Right lung (tissue), 5 donors: ENCODE data around the gene HLA-DQB1. TPM values are rescaled to one million over a fixed set of nuclear protein-coding genes. Genes with fewer than 3 reads are reported as not detected.
"Not testable (repeated sequence)": the region's sequence is repeated elsewhere in the genome, so short reads cannot be mapped to it uniquely, and the experiment has no call there.

Experiments used
- DNase-seq, 2 donors: peaks; one replicate each; pipeline ENCODE4 v3.0.0-alpha.2; 2013
- polyA plus RNA-seq, 5 donors: library from polyadenylated mRNA; unstranded; fragments of 120-200 nt; gene quantifications; one replicate each; pipeline versions ENCODE4 v1.2.1 to v1.2.3, GENCODE V29; 2013; ENCODE audit warnings: inconsistent platforms in 1 of 5, low replicate concordance in 1 of 5; ENCODE audit not compliant: insufficient read length in 5 of 5, insufficient read depth in 1 of 5

The HLA-DQB1 gene
- polyA plus RNA-seq, 5 donors = 2.9 to 11.2 (median 4.4) TPM

GRCh38 chr6:32664354-32664753, 2.1 kb downstream of the HLA-DQB1 start:
- no peak for DNase-seq

GRCh38 chr6:32662836-32663235, 3.6 kb downstream of the HLA-DQB1 start:
- DNase-seq = no peak

- DNase-seq = no peak
Measured at GRCh38 chr6:32662099-32662498, 4.4 kb downstream of the HLA-DQB1 start.

GRCh38 chr6:32659856-32660595, 6.4 kb downstream of the HLA-DQB1 start:
- DNase-seq = no peak

DNA sequence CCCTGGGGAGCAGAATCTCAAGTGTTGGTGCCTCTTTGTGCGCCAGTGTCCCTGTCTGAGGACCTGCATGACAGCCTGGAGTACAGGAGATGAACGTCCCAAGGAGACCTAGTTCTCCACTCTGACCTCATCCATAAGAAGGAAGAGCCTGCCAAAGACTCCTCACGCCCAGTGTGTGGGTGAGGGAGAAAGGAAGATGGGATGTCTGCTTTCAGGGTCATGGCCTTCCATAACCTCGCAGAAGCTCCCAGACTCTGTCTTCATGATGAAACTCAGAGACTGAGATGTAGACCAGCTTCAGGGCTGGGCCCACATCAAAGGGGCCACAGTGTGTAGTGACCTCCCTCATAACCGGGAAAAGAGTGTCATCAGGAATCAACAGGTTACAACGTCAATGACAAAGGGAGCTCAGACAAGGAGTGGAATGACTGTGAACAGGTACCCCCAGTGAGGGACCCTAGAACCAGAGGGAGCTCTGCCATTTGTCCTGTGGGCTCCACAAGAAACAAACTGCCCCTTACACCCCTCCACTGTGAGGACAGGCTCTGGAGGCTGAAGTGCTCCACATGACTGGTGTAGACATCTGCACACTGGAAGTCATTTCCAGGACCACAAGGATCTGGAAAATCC, 8.1 kb downstream of the HLA-DQB1 start:
- DNase-seq = no peak

- not testable (repeated sequence) for DNase-seq
Measured at GRCh38 chr6:32657819-32658218, 8.6 kb downstream of the HLA-DQB1 start.

DNA sequence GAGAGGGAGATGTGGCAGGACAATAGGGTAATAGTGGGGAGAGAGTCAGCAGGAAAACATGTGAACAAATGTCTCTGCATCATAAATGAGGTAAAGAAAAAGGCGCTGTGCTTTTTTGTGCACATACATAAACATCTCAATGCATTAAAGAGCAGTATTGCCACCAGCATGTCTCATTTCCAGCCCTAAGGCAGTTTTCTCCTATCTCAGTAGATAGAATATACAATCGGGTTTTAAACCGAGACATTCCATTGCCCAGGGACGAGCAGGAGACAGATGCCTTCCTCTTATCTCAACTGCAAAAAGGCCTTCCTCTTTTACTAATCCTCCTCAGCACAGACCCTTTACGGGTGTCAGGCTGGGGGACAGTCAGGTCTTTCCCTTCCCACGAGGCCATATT, 9.1 kb downstream of the HLA-DQB1 start:
- DNase-seq = not testable (repeated sequence)

DNA sequence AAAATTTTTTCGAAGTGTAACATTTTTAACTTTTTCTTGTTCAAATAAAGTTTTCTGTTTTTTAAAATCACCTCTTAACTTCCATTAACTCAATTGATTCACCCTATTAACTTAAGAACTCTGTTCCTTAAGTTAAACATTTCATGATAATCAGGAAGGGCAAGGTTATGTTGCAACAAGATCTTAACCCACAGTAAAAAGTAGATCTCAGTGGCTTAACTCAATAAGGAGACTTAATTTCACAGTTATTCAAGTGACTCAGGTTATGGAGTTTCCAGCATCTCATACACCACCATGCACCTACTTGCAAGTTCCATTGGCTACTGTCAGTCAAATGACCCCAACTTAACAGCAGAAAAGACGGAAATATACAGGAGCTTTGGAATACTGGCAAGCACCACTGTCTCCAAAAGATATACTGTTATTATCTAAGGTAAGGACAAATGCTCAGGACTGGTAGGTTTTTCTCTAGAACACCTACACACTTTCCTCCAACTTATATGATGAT, 11.2 kb downstream of the HLA-DQB1 start:
- DNase-seq = no peak

DNA sequence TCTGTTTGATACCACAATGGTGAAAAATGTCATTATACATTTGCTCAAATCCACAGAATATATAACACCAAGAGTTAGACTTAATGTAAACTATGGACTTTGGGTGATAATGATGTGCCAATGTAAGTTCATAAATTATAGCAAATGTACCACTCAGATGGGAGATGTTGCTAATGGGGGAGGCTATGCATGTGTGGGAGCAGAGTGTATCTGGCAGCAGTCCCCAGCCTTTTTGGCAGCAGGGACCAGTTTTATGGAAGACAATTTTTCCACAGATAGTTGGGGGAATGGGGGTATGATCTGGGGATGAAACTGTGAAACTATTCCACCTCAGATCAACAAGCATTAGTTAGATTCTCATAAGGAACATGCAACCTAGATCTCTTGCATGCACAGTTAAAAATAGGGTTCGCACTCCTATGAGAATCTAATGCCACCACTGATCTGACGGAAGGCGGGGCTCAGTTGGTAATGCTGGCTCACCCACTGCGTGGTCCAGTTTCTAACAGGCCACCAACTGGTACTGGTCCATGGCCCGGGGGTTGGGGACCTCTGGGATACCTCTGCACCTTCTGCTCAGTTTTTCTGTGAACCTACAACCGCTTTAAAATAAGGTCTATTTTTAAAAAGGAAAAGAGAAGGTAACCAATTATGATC, 21.3 kb downstream of the HLA-DQB1 start:
- no peak for DNase-seq

GRCh38 chr6:32643904-32644303, 22.6 kb downstream of the HLA-DQB1 start:
- no peak for DNase-seq

- DNase-seq = no peak
Measured at GRCh38 chr6:32642720-32643106, 23.7 kb downstream of the HLA-DQB1 start.

GRCh38 chr6:32641785-32642719, 24.4 kb downstream of the HLA-DQB1 start:
- DNase-seq = not testable (repeated sequence)

DNA sequence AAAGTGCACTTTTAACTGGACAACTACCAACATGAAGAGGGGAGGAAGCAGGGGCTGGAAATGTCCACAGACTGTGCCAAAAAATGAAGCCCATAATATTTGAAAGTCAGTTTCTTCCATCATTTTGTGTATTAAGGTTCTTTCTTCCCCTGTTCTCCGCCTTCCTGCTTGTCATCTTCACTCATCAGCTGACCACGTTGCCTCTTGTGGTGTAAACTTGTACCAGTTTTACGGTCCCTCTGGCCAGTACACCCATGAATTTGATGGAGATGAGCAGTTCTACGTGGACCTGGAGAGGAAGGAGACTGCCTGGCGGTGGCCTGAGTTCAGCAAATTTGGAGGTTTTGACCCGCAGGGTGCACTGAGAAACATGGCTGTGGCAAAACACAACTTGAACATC, 25.3 kb downstream of the HLA-DQB1 start:
- no peak for DNase-seq

- no peak for DNase-seq
Measured at GRCh38 chr6:32639440-32640394, 26.7 kb downstream of the HLA-DQB1 start.

DNA sequence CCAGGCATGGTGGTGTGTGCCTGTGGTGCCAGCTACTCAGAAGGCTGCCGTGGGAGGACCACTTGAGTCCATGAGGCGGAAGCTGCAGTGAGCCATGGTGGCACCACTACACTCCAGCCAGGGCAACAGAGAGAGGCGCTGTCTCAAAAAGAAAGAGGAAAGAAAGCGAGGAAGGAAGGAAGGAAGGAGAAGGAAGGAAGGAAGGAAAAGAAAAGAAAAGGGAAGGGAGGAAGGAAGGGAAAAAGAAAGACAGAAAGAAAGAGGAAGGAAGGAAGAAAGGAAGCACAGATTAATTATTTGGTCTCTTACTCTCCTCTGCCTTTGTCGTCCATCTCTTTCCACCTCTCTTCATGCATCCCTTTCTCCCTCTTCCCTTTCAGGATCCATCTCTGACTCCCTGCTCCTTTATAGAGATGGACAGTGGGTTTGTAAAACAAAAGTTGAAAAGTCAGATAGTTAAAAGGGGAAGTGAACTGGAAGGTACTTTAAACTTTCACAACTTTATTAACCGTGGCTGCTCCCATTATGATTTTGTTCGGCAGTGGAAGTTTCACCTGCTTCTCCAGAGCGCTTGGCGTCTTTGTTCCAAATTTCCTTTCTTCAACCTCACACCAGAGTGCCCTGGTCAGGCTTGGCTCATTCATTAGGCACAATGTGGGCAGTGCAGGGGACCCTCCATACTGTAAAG, 27.8 kb downstream of the HLA-DQB1 start:
- no peak for DNase-seq

GRCh38 chr6:32637883-32638282, 28.6 kb downstream of the HLA-DQB1 start:
- DNase-seq = no peak

DNA sequence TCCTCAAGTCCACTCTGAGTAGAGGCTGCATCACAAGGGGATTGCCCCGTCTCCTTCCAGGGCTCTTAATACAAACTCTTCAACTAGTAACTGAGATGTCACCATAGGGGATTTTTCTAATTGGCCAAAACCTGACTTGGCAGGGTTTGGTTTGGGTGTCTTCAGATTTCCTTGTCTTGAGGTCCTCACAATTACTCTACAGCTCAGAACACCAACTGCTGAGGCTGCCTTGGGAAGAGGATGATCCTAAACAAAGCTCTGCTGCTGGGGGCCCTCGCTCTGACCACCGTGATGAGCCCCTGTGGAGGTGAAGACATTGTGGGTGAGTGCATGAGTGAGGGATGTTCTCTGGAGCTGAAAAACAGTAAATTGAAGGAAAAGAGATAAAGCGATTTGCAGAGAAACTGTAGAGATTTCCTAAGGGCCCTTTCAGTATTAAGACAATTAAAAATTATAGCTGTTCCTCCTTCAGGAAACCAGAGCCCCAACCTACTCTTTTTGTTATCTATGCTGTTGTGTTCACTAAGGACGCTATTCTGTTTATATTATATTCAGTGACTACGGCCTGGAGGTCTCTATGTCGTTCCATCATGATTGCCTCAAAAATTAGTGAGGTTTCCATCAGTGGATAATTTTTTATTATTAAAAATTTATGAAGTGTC, 29.1 kb downstream of the HLA-DQB1 start, which contains the start of gene HLA-DQA1:
TSS of gene HLA-DQA1 (plus strand) at position 188 of the 662 bp plus-strand sequence. CDS start at position 241, 53 bp downstream.
- no peak for DNase-seq

DNA sequence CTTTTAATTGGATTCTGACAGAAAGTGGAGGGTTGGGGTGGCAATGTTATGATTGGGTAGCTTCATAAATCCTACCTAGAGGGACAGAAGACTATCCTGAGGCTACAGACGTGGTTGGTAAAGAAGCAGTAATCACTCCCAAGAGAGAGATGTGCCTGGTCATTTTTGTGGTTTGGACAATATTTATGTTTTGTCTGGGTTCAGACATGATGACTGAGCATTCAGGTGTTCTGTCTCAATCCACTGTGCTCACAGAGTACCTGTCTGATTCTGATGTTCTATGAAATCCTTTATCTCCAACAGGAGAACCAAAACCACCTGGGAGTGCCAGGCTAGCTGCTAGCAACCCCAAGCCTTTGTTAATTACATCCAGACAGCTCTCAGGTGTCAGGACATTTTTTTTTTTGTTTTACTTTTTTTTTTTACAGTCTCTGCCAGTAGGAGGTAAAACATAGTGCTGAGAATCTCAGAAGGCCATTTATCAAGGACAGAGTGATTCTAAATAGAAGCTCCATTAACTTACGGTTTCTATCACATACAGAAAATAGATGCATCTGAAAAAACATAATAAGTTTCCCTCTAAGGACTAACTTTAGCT, 30.8 kb downstream of the HLA-DQB1 start:
- no peak for DNase-seq

DNA sequence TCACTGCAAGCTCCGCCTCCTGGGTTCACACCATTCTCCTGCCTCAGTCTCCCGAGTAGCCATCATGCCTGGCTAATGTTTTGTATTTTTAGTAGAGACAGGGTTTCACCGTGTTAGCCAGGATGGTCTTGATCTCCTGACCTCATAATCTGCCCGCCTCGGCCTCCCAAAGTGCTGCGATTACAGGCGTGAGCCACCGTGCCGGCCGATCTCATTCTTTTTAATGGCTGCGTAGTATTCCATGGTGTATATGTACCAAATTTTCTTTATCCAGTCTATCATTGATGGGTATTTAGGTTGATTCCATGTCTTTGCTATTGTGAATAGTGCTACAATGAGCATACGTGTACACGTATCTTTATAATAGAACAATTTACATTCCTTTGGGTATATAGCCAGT, 36.7 kb downstream of the HLA-DQB1 start:
- DNase-seq = not testable (repeated sequence)
